ENCODE results near the gene SUPT3H.

Gene SUPT3H

DNA sequence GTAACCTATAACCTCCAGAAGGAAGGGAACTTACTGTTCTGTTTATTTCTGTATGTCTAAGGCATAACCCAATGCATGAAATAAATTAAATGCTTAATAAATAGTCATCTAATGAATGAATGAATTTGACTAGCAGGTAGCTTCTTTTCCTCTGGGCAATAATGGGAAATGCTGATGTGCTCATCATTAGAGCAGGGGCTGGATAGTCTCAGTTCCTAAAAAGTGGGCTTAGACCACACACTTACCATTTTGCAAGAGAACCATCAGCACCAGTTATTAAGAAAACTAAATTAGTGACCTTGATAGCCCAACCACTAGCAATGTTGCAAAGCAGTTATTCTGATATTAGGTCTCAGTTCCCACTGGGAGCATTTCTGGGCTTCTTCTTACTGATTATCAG is 540.5 kb downstream of the SUPT3H start:
- no peak for DNase-seq (ENCODE audit: low spot score)

DNA sequence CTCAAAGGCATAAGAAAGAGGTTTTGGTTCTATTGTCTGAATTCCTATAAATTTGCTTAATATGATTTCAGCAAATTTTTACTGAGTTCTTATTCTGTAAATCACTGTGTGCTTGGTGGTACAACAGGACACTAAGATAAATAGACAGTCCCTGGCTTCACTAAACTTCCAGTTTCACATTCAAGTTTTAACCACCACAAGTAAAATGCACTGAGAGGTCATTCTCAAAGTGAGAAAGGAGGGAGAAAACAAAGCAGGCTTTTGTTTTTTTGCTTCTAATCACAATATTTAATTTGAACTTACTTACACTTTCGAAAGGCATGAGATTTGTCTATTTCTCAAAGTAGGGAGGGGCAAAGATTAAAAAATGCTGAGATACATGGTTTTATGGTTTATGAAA is 544.5 kb downstream of the SUPT3H start:
- DNase-seq (ENCODE audit: low spot score) = no peak

DNA sequence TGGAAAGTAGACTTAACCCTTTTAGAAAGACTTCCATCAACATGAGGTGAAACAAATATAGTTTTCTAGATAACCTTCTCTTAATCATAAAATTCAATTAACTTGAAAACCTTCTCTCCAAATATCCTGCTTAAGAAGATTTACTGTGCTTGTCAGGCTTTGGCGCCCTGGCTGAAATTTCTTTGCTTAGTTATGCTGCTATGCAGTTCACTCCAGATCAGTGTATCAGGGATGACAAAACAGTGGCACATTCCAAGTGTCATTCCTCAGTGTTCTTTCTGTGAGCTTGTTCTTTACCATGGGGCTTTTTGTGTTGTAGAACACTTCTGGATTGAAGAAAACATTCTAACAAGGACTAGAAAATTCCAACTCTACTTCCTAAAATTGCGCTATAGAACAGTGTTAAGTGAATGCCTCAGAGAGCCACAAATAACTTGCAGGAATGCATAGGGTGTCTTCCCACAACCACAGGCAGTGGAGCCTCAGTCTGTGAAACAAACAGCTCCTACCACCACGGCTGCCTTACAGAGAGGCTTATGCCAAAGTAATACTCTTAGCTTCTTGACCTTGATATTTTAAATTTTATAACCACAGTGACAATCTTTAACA is 546.6 kb downstream of the SUPT3H start:
- peak; percentile 28 for DNase-seq (ENCODE audit: low spot score)

DNA sequence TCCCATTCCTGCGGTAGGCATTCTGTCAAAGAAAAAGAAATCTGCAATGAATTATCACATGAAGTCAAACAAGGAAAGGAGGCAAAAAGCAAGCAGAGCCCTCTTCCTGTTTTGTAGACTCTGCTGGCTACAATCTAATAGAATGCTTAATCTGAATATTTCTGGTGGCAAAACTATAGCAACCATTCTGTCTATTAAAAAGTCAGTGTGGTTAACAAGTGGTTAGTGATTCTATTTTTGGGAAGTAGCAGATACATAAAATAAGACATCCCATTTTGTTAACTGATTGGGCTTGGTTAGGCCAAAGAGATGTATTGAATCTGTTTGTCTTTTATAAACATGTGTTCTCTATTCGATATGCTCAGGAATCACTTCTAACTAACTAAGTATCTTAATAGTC is 547.9 kb downstream of the SUPT3H start:
- DNase-seq (ENCODE audit: low spot score) = peak; percentile 12

DNA sequence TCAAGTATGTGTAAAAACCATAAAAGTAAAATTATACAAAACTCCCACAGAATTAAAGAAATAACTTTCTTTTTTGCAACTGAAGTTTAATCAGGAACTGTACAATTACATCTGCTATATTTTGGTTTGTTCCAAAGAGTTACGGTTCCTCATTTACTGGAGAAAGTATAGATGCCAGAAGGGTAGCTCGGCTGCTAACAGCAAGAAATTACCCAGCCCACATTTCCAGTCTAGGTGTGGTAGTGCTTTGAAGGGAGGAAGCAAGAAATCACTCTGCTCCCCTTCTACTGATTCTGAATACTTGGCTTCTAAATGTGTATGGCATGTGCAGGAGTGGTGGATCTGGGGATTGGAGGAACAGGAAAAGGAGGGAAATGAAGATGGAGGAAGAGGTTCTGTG is 549.0 kb downstream of the SUPT3H start:
- DNase-seq (ENCODE audit: low spot score) = no peak

DNA sequence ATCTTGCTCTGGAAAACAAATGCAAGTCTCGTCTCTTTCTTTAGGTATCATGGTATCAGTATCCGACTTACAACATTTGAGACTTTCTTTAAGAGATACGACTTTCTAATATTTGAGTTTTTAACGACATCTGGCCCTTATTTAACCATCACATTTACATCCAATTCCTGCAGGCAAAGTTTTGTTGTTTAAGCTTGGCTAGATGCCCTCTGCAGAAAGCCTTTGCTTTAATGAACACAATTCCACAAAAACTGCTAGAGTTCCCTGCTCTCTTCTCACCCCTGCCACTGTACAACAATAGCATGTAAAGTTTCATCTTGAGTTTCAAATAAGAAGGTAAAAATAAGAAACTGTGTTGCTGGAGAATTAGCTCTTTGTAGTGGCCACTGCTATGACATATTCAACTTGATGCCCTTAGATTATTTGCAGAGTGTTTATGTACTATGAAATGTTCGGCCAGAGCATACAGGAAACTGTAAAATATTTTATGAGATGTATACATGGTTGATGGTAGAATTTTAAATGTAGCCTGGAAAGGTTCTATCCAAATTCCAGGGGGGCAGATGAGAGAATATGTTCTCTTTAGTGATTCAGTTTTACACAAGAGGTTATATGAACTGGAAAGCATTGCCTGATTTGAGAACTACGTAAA is 551.6 kb downstream of the SUPT3H start:
- no peak for DNase-seq (ENCODE audit: low spot score)

DNA sequence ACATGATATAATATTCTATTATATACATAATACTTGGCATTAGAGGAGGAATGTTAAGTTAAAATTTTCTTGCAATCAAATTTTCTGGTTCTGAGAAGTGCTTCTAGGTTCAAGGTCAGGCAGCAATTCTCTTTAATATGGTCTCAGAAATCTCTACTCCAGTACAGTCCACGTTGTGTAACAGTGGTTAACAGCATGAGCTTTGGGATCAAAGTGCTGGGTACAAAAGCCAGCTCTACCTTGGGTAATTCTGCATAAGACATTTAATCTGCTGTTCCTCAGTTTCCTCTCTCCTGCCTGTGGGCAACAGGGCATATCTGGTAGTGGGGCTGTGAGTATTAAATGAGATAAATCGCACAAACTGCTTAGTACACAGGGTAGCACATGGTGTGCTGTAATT is 552.5 kb downstream of the SUPT3H start:
- DNase-seq (ENCODE audit: low spot score) = no peak

DNA sequence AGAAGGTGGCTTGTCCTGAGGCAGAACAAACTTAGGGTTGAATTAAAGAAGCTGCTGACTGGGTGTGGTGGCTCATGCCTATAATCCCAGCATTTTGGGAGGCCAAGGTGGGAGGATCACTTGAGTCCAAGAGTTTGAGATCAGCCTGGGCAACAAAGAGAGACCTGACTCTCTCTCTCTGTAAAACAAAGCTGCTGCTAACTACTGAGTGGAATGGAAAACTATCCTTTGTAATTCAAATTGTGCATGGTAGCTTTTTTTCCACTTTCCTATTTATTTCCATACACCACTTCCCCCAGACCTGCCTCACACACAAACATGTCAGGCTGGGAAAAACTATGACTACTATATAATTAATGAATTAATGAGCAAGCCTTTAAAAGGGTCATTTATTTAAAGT is 553.2 kb downstream of the SUPT3H start:
- no peak for DNase-seq (ENCODE audit: low spot score)

DNA sequence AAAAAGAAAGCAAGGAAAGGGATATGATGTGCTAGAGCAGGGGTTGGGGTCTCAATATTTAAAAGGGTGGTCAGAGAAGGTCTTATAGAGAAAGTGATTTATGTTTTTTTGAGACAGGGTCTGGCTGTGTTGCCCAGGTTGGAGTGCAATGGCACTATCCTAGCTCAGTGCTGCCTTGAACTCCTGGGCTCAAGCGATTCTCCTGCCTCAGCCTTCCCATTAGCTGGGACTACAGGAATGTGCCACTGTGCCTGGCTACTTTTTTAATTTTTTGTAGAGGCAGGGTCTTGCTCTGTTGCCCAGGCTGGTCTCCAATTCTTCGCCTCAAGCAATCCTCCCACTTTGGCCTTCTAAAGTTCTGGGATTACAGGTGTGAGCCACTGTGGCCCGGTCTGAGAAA is 557.0 kb downstream of the SUPT3H start:
- no peak for DNase-seq (ENCODE audit: low spot score)

DNA sequence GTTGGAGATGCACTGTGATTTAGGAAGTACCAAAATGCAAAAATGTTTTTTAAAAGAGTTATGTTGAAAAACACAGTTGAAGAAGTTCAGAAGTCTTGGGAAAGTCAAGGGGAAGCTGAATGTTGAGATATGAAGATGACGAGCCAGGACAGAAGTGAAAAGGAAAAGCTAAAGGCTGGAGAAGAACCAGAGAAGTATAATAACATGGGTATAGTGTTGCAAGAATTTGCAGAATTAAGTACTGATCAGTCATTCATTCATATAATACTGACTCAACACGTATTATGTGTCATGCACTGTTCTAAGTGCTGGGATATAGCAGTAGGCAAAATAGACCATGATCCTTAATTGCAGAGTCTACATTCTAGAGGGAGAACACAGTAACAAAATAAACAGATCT is 557.4 kb downstream of the SUPT3H start:
- DNase-seq (ENCODE audit: low spot score) = no peak

DNA sequence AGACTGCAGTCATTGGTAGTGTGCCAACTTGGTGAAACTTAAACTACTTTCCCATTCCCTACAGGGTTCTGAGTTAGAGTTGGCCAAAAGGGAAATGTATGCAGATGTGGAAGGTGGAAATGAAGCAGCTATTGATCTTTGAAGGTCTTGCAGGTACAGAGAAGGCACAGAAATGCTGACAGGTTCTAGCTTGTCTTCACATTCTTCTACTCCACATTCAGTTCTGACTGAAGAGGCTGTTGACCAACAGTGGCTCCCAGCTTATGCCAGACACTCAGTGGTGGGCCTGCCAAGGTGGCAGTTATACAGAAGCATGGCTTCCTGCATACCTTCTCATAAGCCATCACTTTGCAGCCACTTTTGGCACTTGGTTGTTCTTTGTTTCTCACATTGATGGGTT is 566.3 kb downstream of the SUPT3H start:
- no peak for DNase-seq (ENCODE audit: low spot score)

DNA sequence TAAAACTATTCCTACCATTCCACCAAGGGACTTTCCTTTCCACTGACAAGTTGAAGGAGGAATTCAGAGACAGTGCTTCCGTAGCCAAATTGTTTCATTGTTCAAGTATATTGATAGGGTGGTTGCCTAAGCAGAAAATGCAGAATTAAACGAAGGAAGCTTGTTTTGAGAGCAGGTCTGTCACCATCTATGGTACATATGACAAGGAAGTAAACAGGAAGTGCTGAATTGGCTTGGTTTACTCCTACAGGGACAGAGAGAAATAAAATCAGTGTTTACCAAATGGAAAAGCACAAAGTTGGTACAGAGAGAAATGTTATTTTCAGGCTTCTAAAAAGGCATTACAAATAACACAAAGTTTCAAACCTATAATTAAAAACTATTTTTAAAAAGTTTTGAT is 568.5 kb downstream of the SUPT3H start:
- DNase-seq (ENCODE audit: low spot score) = no peak

DNA sequence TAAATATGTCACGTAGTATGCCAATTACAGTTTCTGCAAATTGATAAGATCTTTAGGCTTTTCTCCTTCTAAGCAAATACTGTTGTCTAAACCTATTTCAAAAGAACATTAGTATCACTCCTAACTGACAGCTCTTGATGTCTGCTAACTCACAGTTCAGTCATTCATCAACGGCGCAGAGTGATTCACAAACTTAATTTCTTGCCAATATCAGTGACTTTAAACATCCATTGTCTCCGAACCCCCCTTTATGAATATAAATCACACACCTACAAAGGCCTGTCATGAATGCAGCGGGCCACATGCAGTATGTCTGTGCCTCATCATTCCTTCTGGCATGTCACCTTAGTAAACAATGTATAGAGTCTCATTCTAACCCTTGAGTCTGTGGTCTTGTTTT is 569.6 kb downstream of the SUPT3H start:
- DNase-seq (ENCODE audit: low spot score) = no peak

DNA sequence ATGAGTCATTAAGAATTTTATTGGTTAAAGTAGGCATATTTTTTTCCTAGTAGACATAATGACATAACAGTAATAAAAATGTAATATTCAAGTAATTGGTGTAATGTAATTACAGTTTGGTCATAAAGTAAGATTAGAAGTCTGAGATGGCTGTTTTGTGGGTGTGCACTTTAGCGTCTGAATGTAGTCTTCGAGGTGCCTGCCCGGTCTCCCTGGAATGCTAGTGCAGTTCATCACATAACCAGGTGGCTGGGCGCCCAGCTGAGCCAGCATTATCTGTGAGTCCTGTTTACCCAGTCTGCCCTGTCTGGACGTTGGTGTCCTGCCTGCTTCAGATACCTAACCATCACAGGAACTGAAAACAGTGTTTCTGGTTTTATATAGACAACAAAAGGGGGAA is 571.1 kb downstream of the SUPT3H start:
- no peak for DNase-seq (ENCODE audit: low spot score)

DNA sequence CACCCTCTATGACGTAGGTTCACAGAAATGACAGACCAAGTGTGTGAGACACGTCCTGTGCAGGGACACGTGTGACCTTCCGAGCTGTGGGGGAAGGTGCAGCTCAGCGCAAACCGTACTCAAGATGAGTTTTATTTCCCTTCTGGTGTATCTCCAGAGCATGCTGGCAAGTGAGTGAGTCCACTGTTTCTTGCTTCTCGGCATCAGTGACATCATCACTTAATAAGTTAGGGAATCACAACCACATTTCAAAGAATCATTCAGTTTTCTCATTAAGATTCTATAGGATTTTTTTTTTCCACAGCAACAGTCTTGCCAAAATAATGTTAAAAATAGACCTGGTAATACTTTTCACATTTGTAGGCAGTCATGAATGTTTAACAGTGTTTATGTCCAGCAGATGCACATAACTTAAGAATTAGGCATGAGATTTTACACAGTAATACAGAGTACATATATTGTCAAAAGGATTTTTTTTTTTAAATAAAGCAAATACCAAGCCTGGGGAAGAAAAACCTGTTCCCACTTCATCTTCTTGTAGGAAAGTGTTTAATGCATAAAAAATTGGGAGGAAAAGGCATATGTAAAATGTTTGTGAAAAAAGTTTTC is 572.4 kb downstream of the SUPT3H start:
- peak; percentile 63 for DNase-seq (ENCODE audit: low spot score)

DNA sequence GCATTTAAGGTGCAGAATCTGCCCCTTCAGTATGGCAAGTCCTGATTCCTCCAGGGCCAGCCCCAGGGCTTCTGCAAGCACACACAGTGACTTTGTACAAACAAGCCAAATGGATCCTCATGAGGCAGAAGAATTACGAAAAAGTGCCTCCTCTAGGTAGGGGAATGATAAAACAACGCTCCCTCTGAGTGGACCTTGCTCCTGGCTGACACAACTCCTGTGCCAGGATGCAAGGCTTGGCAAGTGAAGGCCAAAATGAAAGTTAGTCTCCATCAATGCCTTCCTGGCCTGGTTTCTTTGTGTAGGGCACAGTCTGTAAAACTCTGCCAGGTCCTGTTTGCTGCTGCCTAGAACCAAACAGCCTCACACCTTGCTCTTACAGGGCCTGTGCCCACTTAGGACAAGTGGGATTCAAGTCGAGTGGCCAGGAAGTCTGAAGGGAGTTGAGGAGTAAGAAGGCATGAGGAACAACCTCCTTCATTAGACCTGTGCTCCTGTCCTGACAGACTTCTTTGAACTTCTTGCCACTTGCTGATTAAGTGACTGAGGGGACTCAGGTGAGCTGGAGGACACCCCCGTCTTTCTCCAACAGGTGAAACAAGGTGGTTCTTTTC is 573.1 kb downstream of the SUPT3H start:
- no peak for DNase-seq (ENCODE audit: low spot score)

DNA sequence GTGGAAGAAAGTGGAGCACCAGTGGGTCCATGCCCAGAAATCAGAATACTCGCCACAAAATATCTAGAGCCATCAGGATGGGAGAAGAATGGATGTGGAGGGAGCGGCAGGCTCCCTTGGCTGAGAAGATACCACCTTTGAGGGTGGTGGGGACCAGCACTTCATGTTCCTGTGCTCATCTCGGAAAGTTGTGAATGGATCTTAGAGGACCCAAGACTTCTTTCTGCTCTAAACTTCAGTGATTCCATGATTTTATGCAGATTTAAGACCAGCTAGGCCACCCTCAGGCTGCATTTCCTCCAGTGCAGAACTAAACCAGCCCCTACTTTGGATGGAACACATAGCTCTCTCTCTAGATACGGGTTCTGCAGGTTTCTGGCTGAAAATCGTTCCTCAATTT is 573.7 kb downstream of the SUPT3H start:
- DNase-seq (ENCODE audit: low spot score) = no peak

DNA sequence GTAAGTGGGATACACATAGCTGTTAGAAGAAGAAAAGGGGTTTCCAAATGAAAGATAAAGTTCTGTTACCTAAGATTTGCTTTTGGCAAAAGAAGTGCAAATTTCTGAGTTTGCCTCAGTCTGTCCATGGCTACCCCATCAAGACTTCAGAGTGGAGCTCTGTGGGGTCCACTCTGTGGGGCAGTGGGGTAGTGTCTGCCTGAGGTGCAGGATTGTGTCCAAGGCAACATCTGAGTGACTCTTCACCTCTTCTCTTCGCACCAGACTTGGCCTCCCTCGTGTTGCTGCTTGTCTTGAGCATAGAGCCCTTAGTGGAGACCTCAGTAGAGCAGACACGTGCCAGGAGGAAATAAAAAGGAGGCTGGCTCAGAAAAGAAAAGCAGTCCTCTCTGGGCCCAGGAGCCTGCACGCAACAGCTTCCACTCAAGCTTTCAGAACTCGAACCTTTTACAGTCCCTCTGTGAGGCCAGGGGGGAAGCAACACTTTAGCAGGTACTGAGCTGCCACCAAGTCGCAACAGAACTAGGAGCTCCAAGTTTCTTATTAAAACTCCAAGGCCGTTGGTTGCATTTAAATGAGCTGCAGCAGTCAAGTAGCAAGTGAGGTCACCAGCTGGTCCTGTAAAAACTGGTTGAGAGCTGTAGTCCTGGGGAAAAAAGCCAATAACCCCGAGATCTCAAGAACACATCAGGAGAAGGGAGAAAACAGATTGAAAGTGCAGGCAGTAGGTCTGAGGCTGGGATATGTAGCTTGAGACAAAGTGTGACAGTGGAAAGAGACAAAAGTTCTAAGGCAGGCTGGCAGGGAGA is 576.7 kb downstream of the SUPT3H start:
- no peak for DNase-seq (ENCODE audit: low spot score)

DNA sequence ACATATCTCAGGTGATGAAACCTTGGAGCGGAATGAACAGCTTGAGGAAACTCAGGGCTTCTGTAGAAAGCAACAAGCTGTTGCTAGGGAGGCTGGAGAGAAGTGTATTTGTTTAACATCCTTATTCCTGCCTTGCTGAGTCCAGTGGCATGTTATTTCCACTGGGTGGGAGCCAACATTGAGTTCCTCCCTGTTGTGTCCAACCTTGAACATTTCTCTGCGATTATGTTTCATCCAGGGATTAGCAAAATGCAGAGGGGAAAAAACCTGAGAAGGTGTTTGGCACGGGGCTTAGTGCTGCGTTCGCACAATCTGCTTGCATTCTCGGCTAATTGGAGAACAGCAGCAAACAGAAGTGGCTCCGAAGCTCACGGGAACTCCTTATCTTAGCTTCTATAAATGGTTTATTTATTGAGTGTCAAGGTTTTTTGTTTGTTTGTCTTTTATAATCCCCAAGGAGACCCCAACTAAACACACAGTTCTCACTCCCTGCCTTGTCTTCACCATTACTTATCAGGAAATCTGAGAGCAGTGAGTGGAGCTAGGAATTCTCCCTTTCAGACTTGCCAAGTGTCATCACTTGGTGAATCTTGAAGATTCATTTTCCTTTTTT is 577.5 kb downstream of the SUPT3H start:
- DNase-seq (ENCODE audit: low spot score) = peak; percentile 24

DNA sequence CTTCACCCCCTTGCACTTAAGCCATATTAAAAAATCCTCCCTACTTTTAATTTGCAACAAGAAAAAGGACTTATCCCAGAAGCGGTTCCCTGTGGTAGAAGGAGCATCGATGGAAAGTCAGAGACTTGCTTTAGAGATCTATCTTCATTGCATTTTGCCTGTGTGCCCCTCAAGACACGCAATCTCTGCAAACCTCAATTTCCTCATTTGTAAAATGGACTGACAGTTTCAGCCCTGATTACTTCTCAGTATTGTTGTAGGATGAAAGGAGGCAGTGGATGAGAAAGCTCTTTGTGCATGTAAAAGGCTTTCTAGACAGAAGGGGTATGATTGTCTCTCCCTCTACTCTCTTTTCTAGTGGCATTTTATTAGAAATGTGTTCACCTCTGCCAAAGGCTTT is 580.0 kb downstream of the SUPT3H start:
- no peak for DNase-seq (ENCODE audit: low spot score)

DNA sequence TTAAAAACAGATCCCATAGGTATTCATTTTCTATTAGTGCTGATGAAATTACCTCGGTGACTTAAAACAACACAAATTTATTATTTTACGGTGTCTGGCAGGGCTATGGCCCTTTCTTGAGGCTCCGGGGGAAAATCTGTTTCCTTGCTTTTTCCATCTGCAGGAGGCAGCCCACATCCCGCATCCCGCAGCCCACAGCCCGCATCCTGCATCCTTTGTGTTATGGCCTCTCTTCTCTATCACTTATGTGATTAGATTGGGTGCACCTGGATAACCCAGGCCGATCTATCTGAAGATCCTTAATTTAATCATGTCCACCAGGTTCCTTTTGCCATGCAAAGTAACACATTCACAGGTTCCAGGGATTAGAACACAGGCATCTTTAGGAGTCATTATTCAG is 582.4 kb downstream of the SUPT3H start:
- no peak for DNase-seq (ENCODE audit: low spot score)

DNA sequence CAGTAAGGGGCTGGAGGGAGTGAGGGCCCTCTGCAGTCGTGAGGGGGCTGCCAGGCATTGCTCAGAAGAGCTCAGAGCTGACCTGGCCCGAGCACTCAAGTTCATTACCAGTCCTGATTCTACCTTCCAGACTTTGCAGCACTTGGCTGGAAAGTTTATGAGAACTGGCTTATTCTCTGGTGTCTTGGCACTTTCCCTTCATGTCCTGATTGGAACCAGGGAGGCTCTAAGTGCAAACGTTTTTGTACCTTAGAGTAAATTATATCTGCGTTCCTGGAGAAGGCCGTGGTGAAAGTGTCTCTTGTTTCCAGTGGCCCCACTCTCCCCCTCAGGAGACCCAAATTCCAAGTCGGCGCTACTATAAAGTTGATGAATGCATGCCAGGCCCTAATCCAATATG is 587.9 kb downstream of the SUPT3H start:
- no peak for DNase-seq (ENCODE audit: low spot score)

All from GM03348 (cell line).